MM.1S (cell line): ENCODE data around the gene CSNK1D.

ENCODE experiments used
- DNase-seq: peaks from one replicate; pipeline ENCODE4 v3.0.0-alpha.2; 2015
- H2AFZ ChIP-seq: fragments of 300-600 bp; sonication (generic); 2 replicates; pipeline ENCODE4 v1.6.0; 2016; ENCODE audit warnings: antibody characterized with exemption, low read length
- H3F3A ChIP-seq: fragments of 300-600 bp; sonication (generic); 2 replicates; pipeline ENCODE4 v1.6.1; 2016; ENCODE audit warnings: mild to moderate bottlenecking, antibody characterized with exemption, low read length, moderate library complexity, mixed read lengths; ENCODE audit not compliant: insufficient read depth
- H3K27ac ChIP-seq: fragments of 300-600 bp; sonication (generic); 2 replicates; pipeline ENCODE4 v1.5.1; 2016; ENCODE audit warnings: mild to moderate bottlenecking, low read length
- H3K27me3 ChIP-seq: fragments of 300-600 bp; sonication (generic); replicated peaks from 2 replicates; pipeline ENCODE4 v1.6.0; 2016; ENCODE audit warnings: low read length; ENCODE audit not compliant: insufficient read depth
- H3K36me3 ChIP-seq: fragments of 300-600 bp; sonication (generic); replicated peaks from 2 replicates; pipeline ENCODE4 v1.6.1; 2016; ENCODE audit warnings: mild to moderate bottlenecking, low read length, mixed read lengths; ENCODE audit not compliant: insufficient read depth
- H3K4me1 ChIP-seq: fragments of 300-600 bp; sonication (generic); 2 replicates; pipeline ENCODE4 v1.6.1; 2016; ENCODE audit warnings: low read length, mixed read lengths
- H3K4me2 ChIP-seq: fragments of 300-600 bp; sonication (generic); 2 replicates; pipeline ENCODE4 v1.6.0; 2016; ENCODE audit warnings: low read depth, low read length
- H3K4me3 ChIP-seq: fragments of 300-600 bp; sonication (generic); 2 replicates; pipeline ENCODE4 v1.5.1; 2016; ENCODE audit warnings: low read length, mixed read lengths
- H3K79me2 ChIP-seq: fragments of 300-600 bp; sonication (generic); 2 replicates; pipeline ENCODE4 v1.6.1; 2016; ENCODE audit warnings: mixed run types, low read length, mixed read lengths
- H3K9ac ChIP-seq: fragments of 300-600 bp; sonication (generic); 2 replicates; pipeline ENCODE4 v1.6.1; 2016; ENCODE audit warnings: low read length, mixed read lengths
- H3K9me2 ChIP-seq: fragments of 300-600 bp; sonication (generic); replicated peaks from 2 replicates; pipeline ENCODE4 v1.6.1; 2016; ENCODE audit warnings: mild to moderate bottlenecking, low read length, mixed read lengths; ENCODE audit not compliant: insufficient read depth
- H3K9me3 ChIP-seq: fragments of 300-600 bp; sonication (generic); replicated peaks from 2 replicates; pipeline ENCODE4 v1.6.1; 2016; ENCODE audit warnings: mild to moderate bottlenecking, low read length, mixed read lengths; ENCODE audit not compliant: insufficient read depth
- H4K20me1 ChIP-seq: fragments of 300-600 bp; sonication (generic); 2 replicates; pipeline ENCODE4 v1.6.1; 2016; ENCODE audit warnings: mild to moderate bottlenecking, low read length, moderate library complexity, mixed read lengths; ENCODE audit not compliant: insufficient read depth
- EZH2 ChIP-seq: fragments of 300-600 bp; sonication (generic); optimal IDR thresholded peaks from 2 replicates; pipeline ENCODE3; 2017; ENCODE audit warnings: low read depth, mild to moderate bottlenecking, antibody characterized with exemption, low read length, mixed read lengths
- EZH2phosphoT487 ChIP-seq: fragments of 300-600 bp; sonication (generic); IDR thresholded peaks from 2 replicates; pipeline ENCODE4 v1.6.1; 2018; ENCODE audit warnings: antibody characterized with exemption, low read length
- TF ChIP-seq, protein P1 (sequence below): fragments of 300-600 bp; sonication (generic); IDR thresholded peaks from 2 replicates; pipeline ENCODE4 v1.5.1; 2016; ENCODE audit warnings: antibody characterized with exemption, low read length, mixed read lengths

CSNK1D gene

DNA sequence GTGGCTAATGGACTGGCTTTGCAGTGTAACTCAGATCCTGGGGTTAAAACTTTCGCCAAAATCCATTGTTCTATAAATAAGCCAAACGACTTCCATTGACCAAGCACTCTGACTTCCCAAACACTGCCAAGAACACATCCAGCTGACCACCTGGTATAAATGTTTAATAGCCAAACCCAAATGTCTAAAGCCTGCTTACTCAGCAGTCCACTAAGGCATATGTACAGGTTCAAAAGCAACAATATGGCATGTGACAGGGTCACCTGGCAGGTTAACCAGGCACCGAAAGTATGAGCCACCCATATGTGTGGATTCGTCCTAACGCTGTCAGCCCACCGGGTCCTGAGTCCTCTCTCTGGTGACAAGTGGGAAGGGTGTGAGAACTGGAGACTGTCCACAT, 2.1 kb downstream of the CSNK1D start:
- no peak for TF ChIP-seq EZH2
- no peak for TF ChIP-seq EZH2phosphoT487
- Histone ChIP-seq H3K4me2 (no peak overlapping the region; the same call in 1 of the 2 replicates), H3K27ac (no peak overlapping the region), H3K79me2 (peaks cover 71% of the 10 kb centered on the region), H3F3A (no peaks in the 10 kb centered on the region), H3K36me3 (peaks cover 3% of the 10 kb centered on the region; the same call in 1 of the 2 replicates), H3K4me1 (peaks cover 13% of the 10 kb centered on the region), H4K20me1 (peaks cover 36% of the 10 kb centered on the region), H3K9me2 (no peaks in the 10 kb centered on the region), H2AFZ (no peak overlapping the region), H3K9ac (no peak overlapping the region), H3K9me3 (no peaks in the 10 kb centered on the region), H3K27me3 (no peaks in the 10 kb centered on the region), H3K4me3 (no peak overlapping the region)
- no peak for DNase-seq

GRCh38 chr17:82270651-82271050, 2.8 kb downstream of the CSNK1D start:
- no peak overlapping the region for H3K4me2 ChIP-seq
- no peak for TF ChIP-seq EZH2phosphoT487
- TF ChIP-seq EZH2 = no peak
- TF ChIP-seq, protein P1, sequence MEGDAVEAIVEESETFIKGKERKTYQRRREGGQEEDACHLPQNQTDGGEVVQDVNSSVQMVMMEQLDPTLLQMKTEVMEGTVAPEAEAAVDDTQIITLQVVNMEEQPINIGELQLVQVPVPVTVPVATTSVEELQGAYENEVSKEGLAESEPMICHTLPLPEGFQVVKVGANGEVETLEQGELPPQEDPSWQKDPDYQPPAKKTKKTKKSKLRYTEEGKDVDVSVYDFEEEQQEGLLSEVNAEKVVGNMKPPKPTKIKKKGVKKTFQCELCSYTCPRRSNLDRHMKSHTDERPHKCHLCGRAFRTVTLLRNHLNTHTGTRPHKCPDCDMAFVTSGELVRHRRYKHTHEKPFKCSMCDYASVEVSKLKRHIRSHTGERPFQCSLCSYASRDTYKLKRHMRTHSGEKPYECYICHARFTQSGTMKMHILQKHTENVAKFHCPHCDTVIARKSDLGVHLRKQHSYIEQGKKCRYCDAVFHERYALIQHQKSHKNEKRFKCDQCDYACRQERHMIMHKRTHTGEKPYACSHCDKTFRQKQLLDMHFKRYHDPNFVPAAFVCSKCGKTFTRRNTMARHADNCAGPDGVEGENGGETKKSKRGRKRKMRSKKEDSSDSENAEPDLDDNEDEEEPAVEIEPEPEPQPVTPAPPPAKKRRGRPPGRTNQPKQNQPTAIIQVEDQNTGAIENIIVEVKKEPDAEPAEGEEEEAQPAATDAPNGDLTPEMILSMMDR = no peak
- H3K27ac ChIP-seq = no peak overlapping the region
- H3K79me2 ChIP-seq = peaks cover 79% of the 10 kb centered on the region
- no peaks in the 10 kb centered on the region for H3F3A ChIP-seq
- peaks cover 36% of the 10 kb centered on the region for H4K20me1 ChIP-seq
- no peak overlapping the region for H3K4me3 ChIP-seq
- H3K4me1 ChIP-seq = peaks cover 13% of the 10 kb centered on the region
- no peaks in the 10 kb centered on the region for H3K9me3 ChIP-seq
- no peak overlapping the region for H3K9ac ChIP-seq
- no peaks in the 10 kb centered on the region for H3K27me3 ChIP-seq
- peaks cover 4% of the 10 kb centered on the region for H3K36me3 ChIP-seq
- DNase-seq = no peak
- no peak overlapping the region for H2AFZ ChIP-seq
- H3K9me2 ChIP-seq = no peaks in the 10 kb centered on the region

GRCh38 chr17:82269882-82270500, 3.5 kb downstream of the CSNK1D start:
- Histone ChIP-seq H3K4me3 (no peak overlapping the region), H3K9me3 (no peaks in the 10 kb centered on the region), H3K27ac (no peak overlapping the region), H3K27me3 (no peaks in the 10 kb centered on the region), H3K79me2 (peaks cover 85% of the 10 kb centered on the region), H3K9ac (no peak overlapping the region), H3K4me2 (no peak overlapping the region), H3K4me1 (peaks cover 13% of the 10 kb centered on the region), H2AFZ (no peak overlapping the region), H4K20me1 (peaks cover 36% of the 10 kb centered on the region), H3K9me2 (no peaks in the 10 kb centered on the region), H3K36me3 (peaks cover 8% of the 10 kb centered on the region), H3F3A (no peaks in the 10 kb centered on the region)
- no peak for DNase-seq
- TF ChIP-seq, protein P1 = no peak
- no peak for TF ChIP-seq EZH2phosphoT487
- TF ChIP-seq EZH2 = no peak

GRCh38 chr17:82269138-82269881, 4.2 kb downstream of the CSNK1D start:
- H3K4me2 ChIP-seq = no peak overlapping the region

More at GRCh38 chr17:82269138-82269881, 4.2 kb downstream of the CSNK1D start:
- Histone ChIP-seq H3K27ac (no peak overlapping the region), H3K9ac (no peak overlapping the region), H3K36me3 (peaks cover 8% of the 10 kb centered on the region), H3K27me3 (no peaks in the 10 kb centered on the region), H3K4me3 (no peak overlapping the region), H3K9me3 (no peaks in the 10 kb centered on the region), H3K9me2 (no peaks in the 10 kb centered on the region), H3F3A (no peaks in the 10 kb centered on the region), H4K20me1 (peaks cover 36% of the 10 kb centered on the region), H2AFZ (no peak overlapping the region), H3K79me2 (peaks cover 89% of the 10 kb centered on the region), H3K4me1 (peaks cover 13% of the 10 kb centered on the region)
- no peak for TF ChIP-seq EZH2
- DNase-seq = no peak
